Ishikawa (cell line): ENCODE measurements around the gene SLC45A1.

Experiments
- CEBPB ChIP-seq: IDR thresholded peaks from 2 replicates; pipeline ENCODE4 v1.6.1; 2012
- CREB1 ChIP-seq: IDR thresholded peaks from 2 replicates; pipeline ENCODE4 v1.6.1; 2012; ENCODE audit warnings: low read depth
- EGR1 ChIP-seq: IDR thresholded peaks from 2 replicates; pipeline ENCODE4 v1.6.1; 2012
- EP300 ChIP-seq: IDR thresholded peaks from 2 replicates; pipeline ENCODE4 v1.6.1; 2012; ENCODE audit warnings: borderline replicate concordance
- MAX ChIP-seq: IDR thresholded peaks from 2 replicates; pipeline ENCODE4 v1.6.1; 2012
- RAD21 ChIP-seq: IDR thresholded peaks from 2 replicates; pipeline ENCODE4 v1.6.1; 2012; ENCODE audit warnings: low read depth
- REST ChIP-seq: IDR thresholded peaks from 2 replicates; pipeline ENCODE4 v1.6.1; 2012; ENCODE audit warnings: low read depth, mild to moderate bottlenecking
- TAF1 ChIP-seq: IDR thresholded peaks from 2 replicates; pipeline ENCODE4 v1.6.1; 2012; ENCODE audit warnings: low read depth, mild to moderate bottlenecking
- TCF12 ChIP-seq: IDR thresholded peaks from 2 replicates; pipeline ENCODE4 v1.6.1; 2012; ENCODE audit warnings: low read depth
- ZBTB7A ChIP-seq: IDR thresholded peaks from 2 replicates; pipeline ENCODE4 v1.6.1; 2012; ENCODE audit warnings: low read depth
- TF ChIP-seq, protein P1 (sequence below): IDR thresholded peaks from 2 replicates; pipeline ENCODE4 v1.6.1; 2012

DNA sequence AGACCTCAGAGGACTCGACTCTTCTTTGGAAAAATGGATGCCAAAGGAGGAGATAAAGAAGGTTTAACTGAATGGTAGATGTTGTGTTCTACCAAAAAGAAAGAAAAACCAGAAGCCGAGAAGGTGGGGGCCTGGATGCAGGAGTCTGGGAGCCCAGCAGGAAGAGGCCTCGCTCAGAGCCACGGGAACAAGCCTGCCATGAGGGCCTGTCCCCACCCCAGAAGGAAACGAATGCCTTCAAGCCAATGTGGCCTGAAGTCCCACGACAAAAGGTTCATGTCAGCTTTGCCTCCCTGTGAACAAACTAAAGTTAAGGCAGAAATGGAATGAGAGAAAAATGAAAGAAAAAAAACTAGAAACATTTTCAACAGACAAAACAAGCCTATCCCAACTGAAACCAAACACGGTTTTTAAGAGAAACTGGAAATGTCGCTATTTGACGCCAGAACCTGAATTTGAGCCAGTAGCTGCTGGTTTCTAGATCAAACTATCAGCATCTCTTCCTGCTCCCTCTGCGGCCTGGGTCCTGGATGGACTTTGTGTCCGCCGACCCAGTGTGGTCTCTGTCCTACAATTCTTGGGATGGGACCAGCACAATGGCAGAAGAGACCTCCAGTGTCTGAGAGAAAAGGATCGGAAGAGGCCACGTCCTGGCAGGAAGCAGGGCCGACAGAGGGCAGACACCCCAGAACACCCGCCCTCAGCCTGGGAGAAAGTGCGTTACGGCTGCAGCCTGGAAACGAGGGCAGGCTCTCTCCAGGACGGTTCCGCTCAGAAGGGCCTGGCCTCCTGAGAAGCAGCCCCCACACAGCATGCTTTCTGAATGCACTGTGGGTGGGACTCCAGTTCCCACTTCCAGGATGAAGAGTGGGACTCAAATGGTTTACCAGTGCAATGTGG lies 35.2 kb downstream of the SLC45A1 start:
- TF ChIP-seq CEBPB (no peak), TCF12 (no peak), EP300 (no peak), CREB1 (no peak), TAF1 (no peak), ZBTB7A (no peak), REST (no peak), EGR1 (no peak), RAD21 (no peak), MAX (no peak)
- TF ChIP-seq, protein P1, sequence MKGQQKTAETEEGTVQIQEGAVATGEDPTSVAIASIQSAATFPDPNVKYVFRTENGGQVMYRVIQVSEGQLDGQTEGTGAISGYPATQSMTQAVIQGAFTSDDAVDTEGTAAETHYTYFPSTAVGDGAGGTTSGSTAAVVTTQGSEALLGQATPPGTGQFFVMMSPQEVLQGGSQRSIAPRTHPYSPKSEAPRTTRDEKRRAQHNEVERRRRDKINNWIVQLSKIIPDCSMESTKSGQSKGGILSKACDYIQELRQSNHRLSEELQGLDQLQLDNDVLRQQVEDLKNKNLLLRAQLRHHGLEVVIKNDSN, result no peak
